Prostate gland (tissue), 2 donors: Measurements from ENCODE around the gene ANKS1B. TPM values are rescaled to one million over a fixed set of nuclear protein-coding genes. Genes with fewer than 3 reads are reported as not detected.

ENCODE experiments used
- DNase-seq: peaks from one replicate; pipeline ENCODE4 v3.0.0-alpha.2; 2019; ENCODE audit warnings: low spot score
- H3K27ac ChIP-seq, 2 donors: fragments of 200-600 bp; sonication (generic); 2 replicates each; pipeline ENCODE4 v1.5.1; 2017 to 2019
- H3K27me3 ChIP-seq: fragments of 200-600 bp; sonication (generic); replicated peaks from 2 replicates; pipeline ENCODE4 v1.5.1; 2019; ENCODE audit not compliant: insufficient read depth
- H3K36me3 ChIP-seq, 2 donors: fragments of 200-600 bp; sonication (generic); 1 replicate in 1 of 2; 2 replicates in 1 of 2; pipeline versions ENCODE4 v1.5.1 to v1.8.1; 2017 to 2019
- H3K4me1 ChIP-seq: fragments of 200-600 bp; sonication (generic); replicated peaks from 2 replicates; pipeline ENCODE4 v1.5.1; 2019
- H3K4me3 ChIP-seq, 2 donors: fragments of 200-600 bp; sonication (generic); 2 replicates each; pipeline ENCODE4 v1.5.1; 2017 to 2019
- H3K9me3 ChIP-seq: fragments of 200-600 bp; sonication (generic); 2 replicates; pipeline ENCODE4 v1.5.1; 2017
- POLR2A ChIP-seq: fragments of 450-650 bp; IDR thresholded peaks from one replicate; pipeline ENCODE4 v1.6.1; 2016; ENCODE audit warnings: antibody characterized with exemption, mild to moderate bottlenecking
- POLR2AphosphoS5 ChIP-seq: sonication (generic); formaldehyde crosslinking; IDR thresholded peaks from one replicate; pipeline ENCODE4 v1.6.1; 2017; ENCODE audit warnings: antibody characterized with exemption
- WGBS: methylation state at CpG from one replicate; pipeline ENCODE4 v1.1.5; 2018; 5-methylcytosine and 5-hydroxymethylcytosine counted together
- intact Hi-C: fragments of 100-400 bp; cut with DNase I; formaldehyde crosslinking; loops from one replicate; pipeline ENCODE4 v1.14.2; 2022
- total RNA-seq, 2 donors: library from RNA; depleted of rRNA; stranded (reverse); fragments of >200 nt; gene quantifications; one replicate each; pipeline ENCODE4 v1.1.0, GENCODE V29; 2016
- TF ChIP-seq, protein P1 (sequence below), 4 experiments: fragments of 200-600 bp in 2 of 4; fragments of 450-650 bp in 2 of 4; sonication (generic) in 2 of 4; IDR thresholded peaks; 1 replicate in 3 of 4; 2 replicates in 1 of 4; pipeline ENCODE4 v1.5.1; 2016 to 2019; ENCODE audit warnings: antibody characterized with exemption in 4 of 4, mild to moderate bottlenecking in 2 of 4, moderate library complexity in 2 of 4

Gene ANKS1B
- total RNA-seq, 2 donors from 2014 or later, result 13.0 to 17.4 TPM

- no peaks in the 10 kb centered on the region for H3K36me3 ChIP-seq
- intact Hi-C loops, result no loop called here
- no peak overlapping the region for H3K27ac ChIP-seq
- no peak overlapping the region for H3K4me3 ChIP-seq
- H3K4me1 ChIP-seq, result no peaks in the 10 kb centered on the region
- 80% methylated on average over 10 of the region's 10 CpGs for WGBS
- peak; percentile 49 for DNase-seq
- H3K9me3 ChIP-seq, result no peaks in the 10 kb centered on the region
- no peaks in the 10 kb centered on the region for H3K27me3 ChIP-seq
- no peak for TF ChIP-seq POLR2A
- TF ChIP-seq POLR2AphosphoS5, result peak; percentile 59
Observed at GRCh38 chr12:98736352-98737321, 1248.1 kb downstream of the ANKS1B start.

DNA sequence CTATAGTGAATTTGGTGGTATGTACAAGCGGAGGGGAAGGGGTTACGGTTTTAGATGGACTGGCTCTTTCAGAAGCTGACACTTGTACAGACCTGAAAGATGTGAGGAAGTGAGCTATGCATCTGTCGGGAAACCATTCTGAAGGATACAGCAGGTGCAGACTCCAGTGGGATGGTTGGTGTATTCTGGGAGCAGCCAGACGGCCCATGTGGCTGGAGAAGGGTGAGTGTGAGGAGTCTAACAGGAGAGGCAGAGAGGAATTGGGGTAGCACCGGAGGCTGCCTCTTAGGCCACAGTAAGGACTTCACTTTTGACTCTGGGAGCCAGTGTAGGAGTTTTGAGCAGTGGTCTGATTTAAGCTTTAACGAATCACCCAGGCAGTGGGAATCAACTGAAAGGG is 1248.9 kb downstream of the ANKS1B start:
- Histone ChIP-seq H3K4me1 (no peaks in the 10 kb centered on the region), H3K4me3 (no peak overlapping the region), H3K27me3 (no peaks in the 10 kb centered on the region), H3K27ac (no peak overlapping the region), H3K9me3 (no peaks in the 10 kb centered on the region), H3K36me3 (no peaks in the 10 kb centered on the region)
- TF ChIP-seq POLR2AphosphoS5, result no peak
- TF ChIP-seq, protein P1, sequence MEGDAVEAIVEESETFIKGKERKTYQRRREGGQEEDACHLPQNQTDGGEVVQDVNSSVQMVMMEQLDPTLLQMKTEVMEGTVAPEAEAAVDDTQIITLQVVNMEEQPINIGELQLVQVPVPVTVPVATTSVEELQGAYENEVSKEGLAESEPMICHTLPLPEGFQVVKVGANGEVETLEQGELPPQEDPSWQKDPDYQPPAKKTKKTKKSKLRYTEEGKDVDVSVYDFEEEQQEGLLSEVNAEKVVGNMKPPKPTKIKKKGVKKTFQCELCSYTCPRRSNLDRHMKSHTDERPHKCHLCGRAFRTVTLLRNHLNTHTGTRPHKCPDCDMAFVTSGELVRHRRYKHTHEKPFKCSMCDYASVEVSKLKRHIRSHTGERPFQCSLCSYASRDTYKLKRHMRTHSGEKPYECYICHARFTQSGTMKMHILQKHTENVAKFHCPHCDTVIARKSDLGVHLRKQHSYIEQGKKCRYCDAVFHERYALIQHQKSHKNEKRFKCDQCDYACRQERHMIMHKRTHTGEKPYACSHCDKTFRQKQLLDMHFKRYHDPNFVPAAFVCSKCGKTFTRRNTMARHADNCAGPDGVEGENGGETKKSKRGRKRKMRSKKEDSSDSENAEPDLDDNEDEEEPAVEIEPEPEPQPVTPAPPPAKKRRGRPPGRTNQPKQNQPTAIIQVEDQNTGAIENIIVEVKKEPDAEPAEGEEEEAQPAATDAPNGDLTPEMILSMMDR (IDR thresholded peaks at IDR 0.05), result no peak
- no peak for TF ChIP-seq POLR2A
- intact Hi-C loops, result no loop called here
- no peak for DNase-seq
- 97% methylated on average over 6 of the region's 6 CpGs for WGBS

- Histone ChIP-seq H3K4me1 (no peaks in the 10 kb centered on the region), H3K27ac (no peak overlapping the region), H3K36me3 (no peaks in the 10 kb centered on the region), H3K27me3 (no peaks in the 10 kb centered on the region), H3K9me3 (no peaks in the 10 kb centered on the region), H3K4me3 (no peak overlapping the region)
- intact Hi-C loops, result no loop called here
- TF ChIP-seq POLR2A, result no peak
- TF ChIP-seq POLR2AphosphoS5, result no peak
- TF ChIP-seq, protein P1 (IDR thresholded peaks at IDR 0.05), result no peak
- no peak for DNase-seq
Observed at GRCh38 chr12:98733667-98734350, 1250.9 kb downstream of the ANKS1B start.

GRCh38 chr12:98730412-98730811 is 1254.3 kb downstream of the ANKS1B start:
- no peak for DNase-seq
- intact Hi-C loops, result no loop called here
- H3K9me3 ChIP-seq, result no peaks in the 10 kb centered on the region
- H3K36me3 ChIP-seq, result no peaks in the 10 kb centered on the region
- no peaks in the 10 kb centered on the region for H3K27me3 ChIP-seq
- no peak overlapping the region for H3K27ac ChIP-seq
- TF ChIP-seq POLR2A (no peak), POLR2AphosphoS5 (no peak)
- TF ChIP-seq, protein P1 (IDR thresholded peaks at IDR 0.05), result no peak
- no peaks in the 10 kb centered on the region for H3K4me1 ChIP-seq
- no peak overlapping the region for H3K4me3 ChIP-seq

DNA sequence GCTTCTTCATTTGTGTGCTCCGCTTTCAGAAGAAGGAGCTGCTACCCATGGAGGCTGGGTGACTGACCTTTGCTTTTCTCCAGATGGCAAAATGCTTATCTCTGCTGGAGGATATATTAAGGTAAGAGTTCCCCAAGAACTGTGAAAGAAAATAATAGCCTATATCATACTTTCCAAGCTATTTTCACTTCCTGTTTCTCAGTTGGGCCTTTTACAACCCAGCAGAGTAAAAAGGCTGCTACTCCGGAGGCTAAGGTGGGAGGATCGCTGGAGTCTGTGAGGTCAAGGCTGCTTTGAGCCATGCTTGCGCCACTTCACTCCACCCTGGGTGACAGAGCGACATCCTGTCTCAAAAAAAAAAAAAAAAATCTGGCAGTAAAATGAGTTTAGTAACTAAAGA is 1257.5 kb downstream of the ANKS1B start:
- H3K27ac ChIP-seq, result no peak overlapping the region
- TF ChIP-seq POLR2A, result no peak
- WGBS, result 88% methylated on average over 5 of the region's 5 CpGs
- DNase-seq, result no peak
- intact Hi-C loops, result no loop called here
- H3K27me3 ChIP-seq, result no peaks in the 10 kb centered on the region
- H3K9me3 ChIP-seq, result no peaks in the 10 kb centered on the region
- no peaks in the 10 kb centered on the region for H3K36me3 ChIP-seq
- H3K4me1 ChIP-seq, result no peaks in the 10 kb centered on the region
- H3K4me3 ChIP-seq, result no peak overlapping the region
